NCI-H1105 treated with DMSO at 0.1 percent for 48 hours (cell line): ENCODE measurements around the gene SNRPB.

Source experiments
- DNase-seq: peaks from one replicate; lab custom pipeline; 2025; lab: John Stamatoyannopoulos, UW

Gene SNRPB

DNA sequence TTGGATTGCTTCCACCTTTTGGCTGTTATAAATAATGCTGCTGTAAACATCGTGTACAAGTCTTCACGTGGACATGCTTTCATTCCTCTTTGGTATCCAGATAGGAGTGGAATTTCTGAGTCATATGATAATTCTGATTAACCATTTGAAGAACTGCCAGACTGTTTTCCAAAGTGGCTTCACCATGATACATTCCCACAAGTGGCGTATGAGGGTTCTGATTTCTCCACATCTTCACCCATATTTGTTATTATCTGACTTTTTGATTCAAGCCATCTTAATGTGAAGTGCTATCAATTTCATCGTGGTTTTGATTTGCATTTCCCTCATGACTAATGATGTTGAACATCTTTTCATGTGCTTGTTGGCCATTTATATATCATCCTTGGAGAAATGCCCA lies 2.9 kb upstream of the SNRPB start:
- no peak for DNase-seq

DNA sequence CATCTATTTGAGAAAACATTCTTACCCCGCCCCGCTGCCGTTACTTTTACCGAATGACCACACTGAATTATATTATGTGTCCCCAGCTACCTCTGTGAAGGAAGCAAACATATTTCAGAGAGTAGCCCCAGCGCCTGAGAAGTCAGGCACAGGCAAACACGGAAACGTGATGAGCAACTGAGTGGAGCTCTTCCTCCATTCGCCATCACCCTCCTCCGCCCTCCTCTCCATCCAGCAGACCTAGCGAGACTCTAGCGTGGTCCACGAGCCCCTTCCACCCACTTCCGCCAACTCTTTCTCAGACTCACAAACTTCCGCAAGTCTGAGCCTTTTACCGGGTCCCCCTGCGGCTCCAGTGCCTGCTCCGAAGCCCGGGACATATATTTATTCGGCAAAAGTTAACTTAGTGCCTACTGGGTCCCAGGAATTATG lies 582 bp downstream of the SNRPB start:
- DNase-seq, result peak; percentile 30

DNA sequence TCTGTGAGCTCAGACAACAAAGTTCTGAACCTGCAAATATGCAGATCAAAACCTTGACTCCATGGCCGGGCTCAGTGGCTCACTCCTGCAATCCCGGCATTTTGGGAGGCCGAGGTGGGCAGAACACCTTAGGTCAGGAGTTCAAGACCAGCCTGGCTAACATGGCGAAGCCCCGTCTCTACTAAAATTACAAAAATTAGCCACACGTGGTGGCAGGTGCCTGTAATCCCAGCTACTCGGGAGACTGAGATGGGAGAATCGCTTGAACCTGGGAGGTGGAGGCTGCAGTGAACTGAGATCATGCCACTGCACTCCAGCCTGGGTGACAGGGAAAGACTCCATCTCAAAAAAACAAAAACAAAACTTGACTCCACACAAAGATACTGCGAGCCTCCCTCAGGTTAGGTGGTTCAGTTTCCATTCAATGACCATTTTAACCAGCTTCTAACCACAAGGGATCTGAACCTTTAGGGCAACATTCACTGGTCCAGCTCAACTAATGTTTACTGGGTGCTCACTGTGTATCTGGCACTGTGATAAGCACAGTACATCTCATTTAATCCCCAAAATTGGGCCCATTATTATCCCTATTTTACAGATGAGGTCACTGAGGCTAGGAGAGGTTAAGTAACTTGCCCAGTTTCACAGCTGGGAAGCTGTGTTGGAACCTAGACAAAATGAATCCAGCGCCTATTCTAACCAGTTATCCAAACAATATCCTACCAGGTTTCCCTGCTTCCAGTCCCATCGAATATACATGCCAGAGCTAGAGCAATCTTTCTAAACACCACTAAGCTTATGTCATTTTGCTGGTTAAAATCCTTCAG lies 1.8 kb downstream of the SNRPB start:
- no peak for DNase-seq

DNA sequence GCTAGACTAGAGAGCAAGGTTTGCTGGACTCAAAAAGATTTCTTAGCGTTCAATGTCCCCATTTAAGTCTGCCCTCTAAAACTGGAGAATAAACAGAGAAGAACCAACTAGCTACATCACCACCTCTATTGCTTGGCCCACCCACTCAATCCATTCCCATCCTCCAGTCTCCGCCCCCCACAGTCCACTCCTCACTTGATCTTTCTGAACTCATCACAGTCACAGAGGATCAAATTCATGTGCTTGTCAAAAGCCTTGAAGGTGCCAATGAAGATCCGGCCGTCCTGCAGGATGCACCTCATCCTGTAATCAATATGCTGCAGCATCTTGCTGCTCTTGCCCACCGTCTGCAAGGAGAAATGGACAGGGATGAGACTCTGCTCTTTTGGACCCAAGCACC lies 3.2 kb downstream of the SNRPB start:
- DNase-seq, result no peak

DNA sequence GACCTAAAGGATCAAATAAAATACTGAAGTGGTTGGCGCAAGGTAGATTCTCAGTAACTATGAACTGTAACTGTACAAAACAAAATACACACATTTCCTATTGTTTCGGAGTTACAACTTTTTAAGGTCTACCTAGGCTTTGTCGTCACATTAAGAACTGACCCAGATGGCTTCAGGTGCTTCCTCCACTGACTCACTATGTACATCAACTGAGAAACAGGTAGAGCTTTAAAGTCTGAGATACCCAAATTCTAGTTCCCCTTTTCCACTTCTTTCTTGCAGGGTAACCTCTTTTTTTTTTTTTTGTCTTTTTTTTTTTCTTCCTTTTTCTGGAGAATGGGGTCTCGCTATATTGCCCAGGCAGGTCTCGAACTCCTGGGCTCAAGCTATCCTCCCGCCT lies 5.5 kb downstream of the SNRPB start:
- DNase-seq, result no peak

DNA sequence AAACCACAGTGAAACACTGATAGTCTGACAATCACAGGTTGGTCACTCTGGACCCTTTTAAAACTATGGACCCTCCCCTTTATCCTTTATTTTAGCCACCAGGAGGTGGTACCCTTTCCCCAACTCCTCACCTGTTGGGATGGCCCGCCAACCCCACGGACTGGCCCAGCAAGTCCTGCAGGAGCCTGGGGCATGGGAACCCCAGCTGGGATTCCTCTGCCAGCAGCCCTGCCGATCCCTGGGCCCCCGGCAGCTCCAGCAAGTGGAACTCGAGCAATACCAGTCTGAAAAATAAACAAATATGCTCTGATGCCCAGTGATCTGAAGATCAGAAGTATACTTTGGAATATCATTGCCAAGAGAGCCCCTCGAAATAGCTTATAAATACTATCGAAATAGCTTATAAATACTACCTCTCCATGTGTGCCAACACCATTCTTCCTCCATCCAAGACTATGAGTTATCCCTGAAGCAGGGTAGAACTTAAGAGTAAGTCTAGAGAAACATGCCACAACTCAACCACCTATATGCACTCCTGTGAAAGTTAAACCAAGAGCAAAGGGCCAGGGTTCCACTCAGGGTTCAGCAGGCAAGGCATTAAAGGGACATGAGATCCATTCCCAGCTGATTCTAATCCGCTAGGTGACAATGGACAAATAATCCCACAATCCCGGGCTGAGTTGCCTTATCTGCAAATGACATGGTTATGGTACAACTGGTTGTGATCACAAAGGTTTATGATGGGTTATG lies 6.8 kb downstream of the SNRPB start:
- DNase-seq, result no peak

DNA sequence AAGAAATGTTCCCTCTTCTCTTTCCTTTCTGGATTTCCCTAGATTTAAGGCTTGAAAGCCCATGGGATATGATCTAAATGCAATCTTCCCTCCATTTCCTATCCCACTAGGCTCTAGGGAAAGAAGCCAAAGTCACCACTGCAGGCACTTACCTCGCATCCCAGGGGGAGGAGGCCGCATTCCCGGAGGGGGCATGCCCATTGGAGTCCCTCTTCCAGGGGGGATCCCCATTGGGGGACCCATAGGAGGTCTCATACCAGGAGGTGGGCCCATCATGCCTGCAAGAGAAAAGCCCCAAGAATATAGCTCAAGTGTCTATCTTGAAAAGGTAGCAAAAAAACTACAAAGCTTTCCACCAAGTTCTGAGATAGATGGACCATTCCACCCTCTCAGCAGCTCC lies 8.1 kb downstream of the SNRPB start:
- no peak for DNase-seq

DNA sequence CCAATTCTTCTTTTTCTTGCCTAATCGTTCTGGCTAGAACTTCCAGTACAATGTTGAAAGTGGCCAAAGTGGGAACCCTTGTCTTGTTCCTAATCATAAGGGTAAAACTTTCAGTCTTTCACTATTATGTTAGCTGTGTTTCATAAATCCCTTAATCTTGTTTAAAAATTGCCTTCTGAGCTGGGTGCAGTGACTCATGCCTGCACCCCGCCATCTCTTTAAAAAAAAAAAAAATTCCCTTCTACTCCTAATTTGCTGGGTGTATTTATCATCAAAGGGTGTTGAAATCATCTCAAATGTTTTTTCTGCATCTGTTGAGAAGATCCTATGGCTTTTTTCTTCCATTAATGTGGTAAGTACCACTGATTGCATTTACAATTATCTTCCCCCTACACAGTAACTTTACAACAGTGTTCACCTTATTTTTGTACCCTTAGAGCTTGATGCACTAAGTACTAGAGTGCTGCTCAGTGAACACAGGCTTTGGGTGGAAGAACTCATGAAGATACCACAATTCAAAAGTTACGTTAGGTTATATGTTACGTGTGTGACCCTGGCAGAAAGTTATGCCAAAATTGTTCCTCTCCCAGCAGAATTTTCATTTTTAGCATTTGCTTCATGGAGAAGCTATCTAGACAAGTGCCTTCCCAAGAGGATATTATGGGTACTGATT lies 9.7 kb downstream of the SNRPB start:
- DNase-seq, result no peak

DNA sequence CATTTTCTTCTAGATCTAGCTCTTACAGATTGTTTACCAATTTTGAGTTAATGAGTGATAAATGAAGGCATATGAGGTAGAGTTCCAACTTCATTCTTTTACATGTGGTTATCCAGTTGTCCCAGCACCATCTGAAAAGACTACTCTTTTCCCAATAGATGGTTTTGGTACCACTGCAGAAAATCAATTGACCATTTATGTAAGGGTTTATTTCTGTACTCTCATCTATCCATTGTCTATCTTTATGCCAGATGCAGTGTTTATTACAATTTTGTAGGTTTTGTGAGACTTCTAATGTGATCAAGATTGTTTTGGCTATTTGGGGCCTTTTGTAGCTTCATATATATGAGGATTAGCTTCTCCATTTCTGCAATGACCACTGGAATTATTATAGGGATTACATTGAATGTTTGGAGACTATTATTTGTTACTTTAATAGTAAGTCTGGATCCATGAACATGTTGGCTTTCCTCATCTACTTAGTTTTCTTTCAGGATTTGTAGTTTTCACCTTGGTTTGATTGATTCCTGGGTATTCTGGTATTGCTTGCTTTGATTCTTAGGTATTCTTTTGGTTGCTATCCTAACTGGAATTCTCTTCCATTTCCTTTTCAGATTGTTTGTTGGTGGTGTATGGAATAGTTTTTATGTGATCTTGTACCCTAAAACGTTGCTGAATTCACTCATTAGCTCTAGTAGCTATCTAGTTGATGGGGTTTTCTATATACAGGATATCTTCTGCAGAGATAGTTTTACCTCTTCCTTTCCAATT lies 10.4 kb downstream of the SNRPB start:
- no peak for DNase-seq

DNA sequence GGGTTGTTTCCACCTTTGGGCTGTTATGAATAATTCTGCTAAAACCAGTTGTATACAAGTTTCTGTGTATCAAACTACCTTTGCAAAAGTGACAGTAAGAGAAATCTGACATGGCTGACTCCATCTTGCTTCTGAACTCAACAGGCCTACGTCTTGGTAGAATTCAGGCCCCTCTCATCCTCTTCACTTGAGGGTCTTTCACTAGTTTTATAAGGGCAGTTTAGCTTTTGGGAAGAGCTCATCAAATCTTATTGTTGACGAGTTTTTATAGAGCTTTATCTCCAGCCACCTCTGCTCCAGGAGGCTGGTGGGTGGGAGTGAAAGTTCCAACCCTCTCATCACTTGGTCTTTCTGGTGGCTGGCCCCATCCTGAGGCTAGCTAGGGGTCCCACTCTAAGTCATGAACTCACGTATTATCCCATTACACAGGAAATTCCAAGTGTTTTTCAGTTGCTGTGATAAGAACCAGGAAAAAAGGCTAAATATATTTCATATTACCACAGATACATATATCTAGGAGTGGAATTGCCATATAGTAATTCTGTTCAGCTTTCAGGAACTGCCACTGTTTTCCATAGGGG lies 11.6 kb downstream of the SNRPB start:
- no peak for DNase-seq

DNA sequence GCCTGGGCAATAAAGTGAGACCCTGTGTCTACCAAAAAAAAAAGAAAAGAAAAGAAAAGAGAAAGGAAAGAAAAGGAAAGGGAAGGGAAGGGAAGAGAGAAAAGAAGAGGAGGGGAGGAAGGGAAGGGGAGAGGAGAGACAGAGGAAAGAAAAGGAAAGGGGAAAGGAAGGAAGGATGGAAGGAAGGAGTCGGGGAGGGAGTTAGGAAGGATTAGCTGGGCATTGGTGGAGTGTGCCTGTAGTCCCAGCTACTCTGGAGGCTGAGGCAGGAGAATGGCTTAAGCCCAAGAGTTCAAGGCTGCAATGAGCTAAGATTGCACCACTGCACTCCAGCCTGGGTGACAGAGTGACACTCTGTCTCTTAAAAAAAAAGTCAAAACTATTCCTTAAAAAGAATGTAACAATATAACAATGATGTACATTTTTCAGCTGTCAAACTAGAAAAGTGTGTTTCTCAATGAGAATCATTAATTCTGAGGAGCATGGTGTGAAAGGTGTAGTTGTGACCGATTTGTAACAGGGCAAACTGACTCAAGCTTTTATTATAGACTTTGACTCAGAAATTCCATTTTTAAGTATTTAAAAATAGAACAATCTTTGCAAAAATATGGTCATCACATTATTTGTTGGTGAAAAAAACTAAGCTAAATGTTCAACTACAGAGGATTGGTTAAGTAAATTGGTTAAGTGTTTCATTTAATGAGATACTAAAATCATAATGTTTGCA lies 14.7 kb downstream of the SNRPB start:
- no peak for DNase-seq

DNA sequence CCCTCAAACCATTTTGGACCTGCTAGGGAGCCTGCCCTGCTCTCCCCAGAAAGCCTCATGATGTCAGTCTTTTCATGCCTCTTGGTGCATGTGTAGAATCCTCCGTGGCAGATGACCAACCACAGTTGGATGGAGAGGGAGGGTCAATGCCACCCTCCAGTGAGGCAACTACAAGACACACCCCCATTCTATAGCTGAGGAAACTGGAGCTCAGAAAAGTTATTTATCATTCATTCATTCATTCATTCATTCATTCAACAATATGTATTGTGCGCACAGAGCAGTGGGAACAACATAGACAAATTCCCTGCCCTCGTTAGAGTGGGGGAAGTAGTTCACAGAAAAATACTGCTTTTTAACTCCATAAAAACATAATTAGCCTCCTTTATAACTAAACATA lies 16.8 kb downstream of the SNRPB start:
- no peak for DNase-seq

DNA sequence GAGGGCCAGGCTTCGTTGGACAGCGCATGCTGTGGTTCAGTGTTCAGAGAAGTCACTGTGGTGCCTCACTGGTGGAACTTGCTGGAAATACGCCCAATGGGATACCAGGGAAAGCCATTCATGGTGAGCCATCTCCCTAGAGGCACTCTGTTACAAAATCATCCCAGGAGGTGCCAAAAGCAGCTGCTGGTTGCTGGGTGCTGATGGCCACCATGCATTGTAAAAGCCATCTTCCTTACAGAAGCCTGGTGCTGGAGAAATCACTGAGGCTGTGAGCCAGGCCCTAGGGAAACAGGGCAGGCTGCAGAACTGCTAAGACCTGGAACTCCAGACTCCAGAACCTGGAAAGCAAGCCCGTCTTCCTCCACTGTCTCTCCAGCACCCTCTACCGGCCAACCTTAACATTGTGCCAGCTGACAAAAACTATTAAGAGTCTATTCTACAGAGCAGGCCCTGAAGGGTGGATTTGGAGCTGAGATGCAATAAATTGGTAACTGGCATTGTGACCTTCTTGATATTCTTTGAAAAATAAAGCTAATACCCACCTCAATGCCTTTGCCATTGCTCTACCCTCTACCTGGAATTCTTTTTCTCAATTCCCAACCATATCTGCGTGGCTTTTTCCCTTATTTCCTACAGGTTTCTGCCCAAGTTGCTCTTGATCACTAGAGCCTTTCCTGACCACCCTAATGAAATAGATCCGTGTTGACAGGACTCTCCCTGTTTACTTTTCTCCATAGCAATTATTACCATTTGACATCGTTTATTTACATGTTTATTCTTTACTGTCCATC lies 18.5 kb downstream of the SNRPB start:
- DNase-seq, result peak; percentile 73

DNA sequence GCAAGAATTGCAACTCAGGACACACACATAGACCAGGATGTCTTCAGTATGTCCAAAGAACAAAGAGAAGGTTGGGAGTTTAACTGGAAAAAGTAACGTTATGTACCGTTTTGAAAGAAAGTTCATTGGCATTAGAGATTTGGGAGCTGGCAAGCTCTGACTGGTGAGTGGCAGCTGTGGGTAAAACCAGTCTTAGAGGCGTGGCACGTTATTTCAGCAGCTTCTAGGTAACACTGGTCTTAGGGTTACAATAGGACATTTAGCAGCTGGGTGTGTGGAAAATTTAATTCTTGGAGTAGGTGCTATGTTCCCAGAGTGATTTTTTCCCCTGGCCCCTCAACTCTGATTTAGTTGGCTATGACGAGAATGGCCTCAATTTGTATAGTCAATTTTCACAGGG lies 19.2 kb downstream of the SNRPB start:
- no peak for DNase-seq

DNA sequence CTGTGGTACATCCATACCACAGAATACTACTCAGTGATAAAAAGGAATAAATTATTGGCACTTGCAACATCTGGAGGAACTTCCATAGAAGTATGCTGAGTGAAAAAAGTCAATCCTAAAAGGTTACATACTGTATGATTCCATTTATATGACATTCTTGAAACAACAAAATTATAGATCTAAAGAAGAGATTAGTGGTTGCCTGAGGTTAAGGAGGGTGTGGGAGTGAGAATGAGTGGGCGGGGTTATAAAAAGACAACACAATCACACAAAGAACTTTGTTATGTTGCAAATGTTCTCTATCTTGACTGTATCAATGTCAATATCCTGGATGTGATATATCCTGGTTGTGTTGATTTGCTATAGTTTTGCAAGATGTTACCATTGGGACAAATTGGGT lies 21.2 kb downstream of the SNRPB start:
- no peak for DNase-seq

DNA sequence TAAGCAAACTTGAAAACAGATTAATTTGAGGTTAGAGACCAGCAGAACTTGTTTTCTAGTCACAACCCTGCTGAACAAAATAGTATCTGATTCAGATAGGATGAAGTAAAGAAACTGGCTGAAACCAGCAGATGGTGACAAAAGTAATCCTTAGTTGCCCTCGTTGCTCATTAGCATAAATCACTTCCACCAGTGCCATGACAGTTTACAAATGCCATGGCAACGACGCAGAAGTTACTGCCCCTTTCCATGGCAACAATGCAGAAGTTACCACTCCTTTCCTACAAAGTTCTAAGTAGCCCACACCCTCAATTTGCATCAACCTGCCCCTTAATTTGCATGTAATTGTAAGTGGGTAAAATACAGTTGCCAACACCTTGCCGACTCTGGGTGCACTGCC lies 23.7 kb downstream of the SNRPB start:
- no peak for DNase-seq

DNA sequence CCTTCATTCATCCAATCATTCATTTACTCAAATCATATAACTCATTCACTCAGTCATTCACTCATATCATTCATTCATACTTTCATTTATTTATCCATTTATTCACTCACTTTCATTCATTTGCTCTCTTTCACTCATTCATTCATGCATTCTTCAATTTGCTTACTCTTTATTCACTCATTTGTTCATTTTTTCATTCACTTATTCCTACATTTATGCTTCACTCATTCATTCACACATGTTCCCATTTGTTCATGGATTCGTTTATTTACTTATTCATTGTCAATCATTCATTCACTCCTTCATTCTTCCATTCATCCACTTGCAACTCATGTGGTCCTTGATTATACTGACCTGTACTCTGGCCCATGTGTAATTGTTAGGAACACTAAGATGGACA lies 39.4 kb downstream of the SNRPB start:
- DNase-seq, result no peak

DNA sequence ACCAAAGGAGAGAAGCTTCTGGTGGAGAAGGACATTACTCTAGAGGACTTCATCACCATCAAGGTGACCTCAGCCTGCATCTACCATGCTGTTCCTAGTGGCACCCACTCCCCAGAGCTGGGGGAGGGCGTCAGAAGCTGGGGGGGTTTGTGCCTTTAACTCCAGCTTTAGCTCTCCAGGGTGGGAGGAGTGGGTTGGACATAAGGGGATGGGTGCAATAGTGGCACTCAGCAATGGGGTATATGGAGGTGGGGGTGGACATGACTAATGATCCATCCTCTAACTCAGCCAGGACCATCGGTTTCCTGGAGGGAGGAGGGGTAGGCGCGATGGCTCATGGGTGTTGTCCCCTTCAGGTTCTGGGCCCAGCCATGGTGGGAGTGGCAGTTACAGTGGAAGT lies 40.1 kb downstream of the SNRPB start:
- DNase-seq, result no peak

DNA sequence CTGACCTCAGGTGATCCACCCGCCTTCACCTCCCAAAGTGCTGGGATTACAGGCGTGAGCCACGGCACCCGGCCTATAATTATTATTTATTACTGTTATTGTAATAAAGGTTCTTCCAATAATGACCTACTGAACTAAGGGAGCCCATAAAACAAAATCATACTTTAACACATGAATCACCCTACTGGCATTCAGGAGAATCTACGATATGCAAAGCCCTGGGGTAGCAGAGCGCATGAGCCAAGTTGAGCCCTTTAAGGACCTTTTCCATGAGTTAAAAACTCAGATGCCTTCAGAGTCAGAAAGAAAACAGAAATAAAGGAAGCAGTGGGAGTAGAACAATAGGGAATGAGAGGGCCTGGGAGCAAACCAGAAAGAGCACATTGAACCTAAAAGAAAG lies 41.5 kb downstream of the SNRPB start:
- DNase-seq, result no peak

DNA sequence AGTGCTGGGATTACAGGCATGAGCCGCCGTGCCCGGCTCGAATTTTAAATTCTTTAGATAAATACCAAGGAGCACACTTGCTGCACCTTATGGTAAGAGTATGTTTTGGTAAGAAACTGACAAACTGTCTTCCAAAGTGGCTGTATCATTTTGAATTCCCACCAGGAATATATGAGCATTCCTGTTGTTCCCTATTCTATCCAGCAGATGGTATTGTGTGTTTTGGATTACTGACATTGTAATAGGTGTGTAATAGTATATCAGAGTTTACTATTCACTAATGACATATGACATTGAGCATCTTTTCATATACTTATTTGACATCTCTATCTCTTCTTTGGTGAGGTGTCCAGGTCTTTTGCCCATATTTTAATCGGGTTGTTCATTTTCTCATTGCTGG lies 49.3 kb downstream of the SNRPB start:
- DNase-seq, result no peak
